B cell (primary cell): Measurements from ENCODE around the gene PTPRM. TPM values are rescaled to one million over a fixed set of nuclear protein-coding genes. Genes with fewer than 3 reads are reported as not detected.

Experiments
- ATAC-seq: fragments of 200-7000 bp; cut with Tn5 transposase; one replicate; pipeline ENCODE4 v1.10.0; 2021; ENCODE audit warnings: low read depth, mild to moderate bottlenecking, moderate number of reproducible peaks, moderate library complexity
- CTCF ChIA-PET: fragments of 350-600 bp; sonication (Branson Sonifier 250); formaldehyde crosslinking; loops from one replicate; lab custom pipeline; 2021; ENCODE audit warnings: antibody characterized with exemption, inconsistent platforms; lab: Charles Lee
- POLR2A ChIA-PET: fragments of 350-600 bp; sonication (Branson Sonifier 250); formaldehyde crosslinking; loops from one replicate; lab custom pipeline; 2021; ENCODE audit warnings: antibody characterized with exemption; lab: Charles Lee
- DNase-seq: peaks from one replicate; pipeline ENCODE4 v3.0.0; 2013
- H2AFZ ChIP-seq: 2 replicates; pipeline ENCODE4 v1.6.1; 2012; ENCODE audit warnings: mild to moderate bottlenecking, low read depth, low read length; ENCODE audit not compliant: insufficient read depth, poor library complexity, severe bottlenecking
- H3K27ac ChIP-seq, 2 donors: 1 replicate in 1 of 2; 2 replicates in 1 of 2; pipeline ENCODE4 v1.5.1; 2012 to 2013; ENCODE audit warnings: low read length in 2 of 2, mild to moderate bottlenecking in 2 of 2, moderate library complexity in 1 of 2
- H3K27me3 ChIP-seq, 4 experiments: fragments of 200-600 bp in 1 of 4; sonication (generic) in 1 of 4; replicated peaks in 1 of 4; 1 replicate in 2 of 4; 2 replicates in 2 of 4; pipeline versions ENCODE4 v1.6.1 to v1.7.0; 2013 to 2016; ENCODE audit warnings: low read length in 3 of 4, mild to moderate bottlenecking in 2 of 4, mixed read lengths in 1 of 4, moderate library complexity in 1 of 4; ENCODE audit not compliant: insufficient read depth in 4 of 4, control insufficient read depth in 3 of 4; ENCODE audit errors: control extremely low read depth in 1 of 4
- H3K36me3 ChIP-seq, 2 experiments: replicated peaks in 1 of 2; 1 replicate in 1 of 2; 2 replicates in 1 of 2; pipeline versions ENCODE4 v1.6.1 to v1.7.1; 2013; ENCODE audit warnings: low read length in 1 of 2; ENCODE audit not compliant: insufficient read depth in 2 of 2, control insufficient read depth in 1 of 2; ENCODE audit errors: control extremely low read depth in 1 of 2, extremely low read depth in 1 of 2
- H3K4me1 ChIP-seq, 2 donors: fragments of 200-600 bp in 1 of 2; sonication (generic) in 1 of 2; 1 replicate in 1 of 2; 2 replicates in 1 of 2; pipeline versions ENCODE4 v1.5.1 to v1.6.1; 2013 to 2017; ENCODE audit warnings: low read length in 2 of 2; ENCODE audit not compliant: control insufficient read depth in 2 of 2, insufficient read depth in 2 of 2
- H3K4me2 ChIP-seq: replicated peaks from 2 replicates; pipeline ENCODE3; 2012; ENCODE audit warnings: mild to moderate bottlenecking, low read depth, low read length; ENCODE audit not compliant: poor library complexity, severe bottlenecking
- H3K4me3 ChIP-seq, 5 experiments: fragments of 200-600 bp in 1 of 5; sonication (generic) in 1 of 5; 1 replicate in 3 of 5; 2 replicates in 2 of 5; pipeline versions ENCODE4 v1.5.1 to v1.7.0; 2011 to 2016; ENCODE audit warnings: low read length in 4 of 5, mild to moderate bottlenecking in 4 of 5, low read depth in 2 of 5, control low read depth in 1 of 5, moderate library complexity in 1 of 5; ENCODE audit not compliant: insufficient read depth in 1 of 5; ENCODE audit errors: control extremely low read depth in 1 of 5, extremely low read depth in 1 of 5
- H3K79me2 ChIP-seq: fragments of 200-600 bp; sonication (generic); one replicate; pipeline ENCODE4 v1.6.0; 2016; ENCODE audit warnings: low read length; ENCODE audit not compliant: control insufficient read depth, insufficient read depth
- H3K9ac ChIP-seq: fragments of 200-600 bp; sonication (generic); 2 replicates; pipeline ENCODE4 v1.6.1; 2017; ENCODE audit warnings: mild to moderate bottlenecking, low read length, moderate library complexity
- H3K9me3 ChIP-seq, 3 donors: one replicate each; pipeline versions ENCODE4 v1.6.1 to v1.7.1; 2013; ENCODE audit warnings: low read length in 2 of 3; ENCODE audit not compliant: control insufficient read depth in 2 of 3, insufficient read depth in 1 of 3; ENCODE audit errors: control extremely low read depth in 1 of 3
- H4K20me1 ChIP-seq: 2 replicates; pipeline ENCODE4 v1.6.0; 2012; ENCODE audit warnings: mild to moderate bottlenecking, low read length; ENCODE audit not compliant: insufficient read depth, control insufficient read depth, poor library complexity, severe bottlenecking
- H3K27ac Mint-ChIP-seq: one replicate; pipeline ENCODE4 v1.8.0; 2021; ENCODE audit warnings: mixed read lengths
- H3K27me3 Mint-ChIP-seq: one replicate; pipeline ENCODE4 v1.8.0; 2021; ENCODE audit warnings: mixed read lengths
- H3K4me1 Mint-ChIP-seq: one replicate; pipeline ENCODE4 v1.8.0; 2021; ENCODE audit warnings: mixed read lengths
- H3K4me3 Mint-ChIP-seq: one replicate; pipeline ENCODE4 v1.8.0; 2021; ENCODE audit warnings: mixed read lengths
- H3K9me3 Mint-ChIP-seq: one replicate; pipeline ENCODE4 v1.8.0; 2022; ENCODE audit warnings: mixed read lengths; ENCODE audit not compliant: insufficient read depth
- CTCF ChIP-seq: fragments of 200-600 bp; IDR thresholded peaks from one replicate; pipeline ENCODE4 v1.8.0; 2022; ENCODE audit warnings: antibody characterized with exemption, mild to moderate bottlenecking
- EZH2 ChIP-seq: IDR thresholded peaks from 2 replicates; pipeline ENCODE4 v1.6.1; 2012; ENCODE audit warnings: borderline replicate concordance, low read depth, mild to moderate bottlenecking, moderate library complexity, low read length; ENCODE audit not compliant: insufficient read depth, poor library complexity, severe bottlenecking
- WGBS: methylation state at CpG from one replicate; pipeline ENCODE4 v1.1.5; 2013; ENCODE audit warnings: missing lambda C conversion rate; ENCODE audit not compliant: insufficient coverage; 5-methylcytosine and 5-hydroxymethylcytosine counted together
- intact Hi-C: fragments of 100-400 bp; cut with micrococcal nuclease; formaldehyde crosslinking; loops from one replicate; pipeline ENCODE4 v1.10.0; 2022
- polyA plus RNA-seq: library from polyadenylated mRNA; depleted of rRNA; stranded (reverse); fragments of >200 nt; gene quantifications from 2 replicates; pipeline ENCODE4 v1.2.3, GENCODE V29; 2012
- total RNA-seq, 2 donors: library from RNA; stranded (reverse); fragments of 120-200 nt in 1 of 2; gene quantifications; 1 replicate in 1 of 2; 2 replicates in 1 of 2; pipeline versions ENCODE4 v1.2.3 to v1.2.4, GENCODE V29; 2013 to 2022

PTPRM gene
- total and polyA plus RNA-seq, 2 donors (not counting 1 experiment from before 2014, with no cell fraction given), result 0.20 to 0.89 TPM

DNA sequence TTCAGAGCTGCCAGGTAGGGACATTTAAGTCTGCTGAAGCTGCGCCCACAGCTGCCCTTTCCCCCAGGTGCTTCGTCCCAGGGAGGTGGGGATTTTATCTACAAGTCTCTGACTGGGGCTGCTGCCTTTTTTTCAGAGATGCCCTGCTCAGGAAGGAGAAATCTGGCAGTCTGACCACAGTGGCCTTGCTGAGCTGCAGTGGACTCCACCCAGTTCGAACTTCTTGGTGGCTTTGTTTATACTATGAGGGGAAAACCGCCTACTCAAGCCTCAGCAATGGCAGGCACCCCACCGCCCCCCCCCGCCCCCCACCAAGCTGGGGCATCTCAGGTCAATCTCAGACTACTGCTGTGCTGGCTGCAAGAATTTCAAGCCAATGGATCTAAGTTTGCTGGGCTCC, 584.1 kb downstream of the PTPRM start:
- Histone ChIP-seq H3K9ac (no peak overlapping the region), H3K79me2 (no peaks in the 10 kb centered on the region), H3K36me3 (no peaks in the 10 kb centered on the region), H4K20me1 (no peaks in the 10 kb centered on the region), H3K4me1 (no peaks in the 10 kb centered on the region), H3K27ac (no peak overlapping the region), H3K27me3 (no peaks in the 10 kb centered on the region), H3K4me3 (no peak overlapping the region), H2AFZ (no peak overlapping the region), H3K9me3 (peaks cover 0 to 9% (median 0%) of the 10 kb centered on the region in 3 donors), H3K4me2 (no peak overlapping the region)
- no peaks in the 10 kb centered on the region for H3K27me3 Mint-ChIP-seq
- ChIA-PET POLR2A (no interaction called here), CTCF (no interaction called here)
- H3K4me3 Mint-ChIP-seq, result no peak overlapping the region
- H3K9me3 Mint-ChIP-seq, result peaks cover 7% of the 10 kb centered on the region
- no peak overlapping the region for H3K27ac Mint-ChIP-seq
- no peak for ATAC-seq
- TF ChIP-seq CTCF (no peak), EZH2 (no peak)
- intact Hi-C loops, result no loop called here
- no peak for DNase-seq
- WGBS, result 95% methylated on average over 2 of the region's 6 CpGs
- no peaks in the 10 kb centered on the region for H3K4me1 Mint-ChIP-seq

- DNase-seq (no peak), ATAC-seq (no peak)
- no peak overlapping the region for H3K4me2 ChIP-seq
- ChIA-PET POLR2A (no interaction called here), CTCF (no interaction called here)
- Mint-ChIP-seq H3K27me3 (no peaks in the 10 kb centered on the region), H3K27ac (no peak overlapping the region), H3K4me3 (no peak overlapping the region), H3K4me1 (no peaks in the 10 kb centered on the region), H3K9me3 (peaks cover 2% of the 10 kb centered on the region)
- no peaks in the 10 kb centered on the region for H3K79me2 ChIP-seq
- no peak overlapping the region for H3K9ac ChIP-seq
- TF ChIP-seq CTCF (no peak), EZH2 (no peak)
- no peak overlapping the region for H3K27ac ChIP-seq
- WGBS, result 91% methylated on average over 7 of the region's 10 CpGs
- intact Hi-C loops, result no loop called here
- H3K27me3 ChIP-seq, result no peaks in the 10 kb centered on the region
- H3K4me3 ChIP-seq, result no peak overlapping the region
- no peaks in the 10 kb centered on the region for H3K36me3 ChIP-seq
- no peaks in the 10 kb centered on the region for H4K20me1 ChIP-seq
- no peaks in the 10 kb centered on the region for H3K4me1 ChIP-seq
- H2AFZ ChIP-seq, result no peak overlapping the region
- peaks cover 0 to 9% (median 0%) of the 10 kb centered on the region in 3 donors for H3K9me3 ChIP-seq
Measured at GRCh38 chr18:8153887-8154583, 586.9 kb downstream of the PTPRM start.
